Mucosa of descending colon (tissue), 3 donors: ENCODE results near the gene TMEM255B. TPM values are rescaled to one million over a fixed set of nuclear protein-coding genes. Genes with fewer than 3 reads are reported as not detected.
A peak's percentile ranks its signal among the peaks of the same experiment; 100 is the strongest.

Experiments
- ATAC-seq: fragments of 200-7000 bp; cut with Tn5 transposase; one replicate; pipeline ENCODE4 v1.9.1; 2020; ENCODE audit warnings: mild to moderate bottlenecking, moderate library complexity
- DNase-seq, 3 donors: peaks; one replicate each; pipeline ENCODE4 v3.0.0-alpha.2; 2020
- H3K36me3 ChIP-seq: fragments of 200-600 bp; one replicate; pipeline ENCODE4 v1.8.0; 2021; ENCODE audit warnings: low read depth, mild to moderate bottlenecking
- H3K4me1 ChIP-seq: fragments of 200-600 bp; one replicate; pipeline ENCODE4 v1.8.0; 2021; ENCODE audit warnings: low read depth, mild to moderate bottlenecking
- H3K4me3 ChIP-seq: fragments of 200-600 bp; one replicate; pipeline ENCODE4 v1.8.0; 2021; ENCODE audit warnings: mild to moderate bottlenecking
- H3K9me3 ChIP-seq: fragments of 200-600 bp; one replicate; pipeline ENCODE4 v1.8.0; 2021; ENCODE audit warnings: mild to moderate bottlenecking
- intact Hi-C, 2 donors: fragments of 100-400 bp; cut with DNase I in 1 of 2; cut with micrococcal nuclease in 1 of 2; formaldehyde crosslinking; loops; one replicate each; pipeline versions ENCODE4 v1.11.0 to v1.11.1; 2022; cut with DNase I, micrococcal nuclease
- total RNA-seq, 3 donors: library from RNA; stranded (reverse); fragmentation: NEBNext Ultra II Directional in 2 of 3; extraction: Animal tissue kit (Norgen Biotek cat#: 25700) in 2 of 3; gene quantifications; one replicate each; pipeline versions ENCODE4 v1.2.1 to v1.2.4, GENCODE V29; 2021 to 2023
- TF ChIP-seq, protein P1 (sequence below): fragments of 200-600 bp; IDR thresholded peaks from one replicate; pipeline ENCODE4 v1.8.0; 2022; ENCODE audit warnings: antibody characterized with exemption, mild to moderate bottlenecking
- donor health status: DM: no; HTN: no; CAD: no; lungs with moderate emphysema.
- donor health status: DM: no; HTN: no; CAD: no.
- donor health status: DM: no; HTN: yes; CAD: no.

The TMEM255B gene
- total RNA-seq, 3 donors from 2014 or later = 2.9 to 6.6 (median 6.3) TPM

DNA sequence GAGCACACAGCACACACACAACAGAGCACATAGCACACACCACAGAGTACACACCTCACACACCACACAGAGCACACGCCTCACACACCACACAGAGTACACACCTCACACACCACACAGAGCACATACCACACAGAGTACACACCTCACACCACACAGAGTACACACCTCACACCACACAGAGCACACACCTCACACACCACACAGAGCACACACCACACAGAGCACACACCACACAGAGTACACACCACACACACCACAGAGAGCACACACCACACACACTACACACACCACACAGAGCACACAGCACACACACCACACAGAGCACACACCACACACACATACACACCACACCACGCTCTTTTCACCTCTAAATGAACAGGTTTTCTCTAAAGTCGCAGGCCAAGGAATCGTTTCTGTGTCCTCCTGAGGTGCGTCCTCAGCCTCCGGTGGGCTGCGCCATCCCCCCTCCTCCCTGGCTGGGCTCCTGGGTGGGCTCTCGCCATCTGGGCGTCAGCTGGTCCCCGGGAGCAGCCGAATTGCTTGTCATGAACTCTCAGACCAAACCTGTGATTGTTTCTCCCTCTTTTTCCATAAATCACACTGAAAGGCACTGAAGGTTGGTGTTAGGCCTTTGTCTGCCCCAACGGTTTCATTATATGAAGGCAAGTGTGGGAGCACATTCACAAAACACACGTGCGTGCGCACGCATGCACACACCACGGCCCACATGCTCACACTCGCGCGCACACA lies 37.4 kb downstream of the TMEM255B start:
- Histone ChIP-seq H3K4me3 (no peak overlapping the region), H3K36me3 (no peaks in the 10 kb centered on the region), H3K9me3 (no peaks in the 10 kb centered on the region), H3K4me1 (peaks cover 6% of the 10 kb centered on the region)
- TF ChIP-seq, protein P1, sequence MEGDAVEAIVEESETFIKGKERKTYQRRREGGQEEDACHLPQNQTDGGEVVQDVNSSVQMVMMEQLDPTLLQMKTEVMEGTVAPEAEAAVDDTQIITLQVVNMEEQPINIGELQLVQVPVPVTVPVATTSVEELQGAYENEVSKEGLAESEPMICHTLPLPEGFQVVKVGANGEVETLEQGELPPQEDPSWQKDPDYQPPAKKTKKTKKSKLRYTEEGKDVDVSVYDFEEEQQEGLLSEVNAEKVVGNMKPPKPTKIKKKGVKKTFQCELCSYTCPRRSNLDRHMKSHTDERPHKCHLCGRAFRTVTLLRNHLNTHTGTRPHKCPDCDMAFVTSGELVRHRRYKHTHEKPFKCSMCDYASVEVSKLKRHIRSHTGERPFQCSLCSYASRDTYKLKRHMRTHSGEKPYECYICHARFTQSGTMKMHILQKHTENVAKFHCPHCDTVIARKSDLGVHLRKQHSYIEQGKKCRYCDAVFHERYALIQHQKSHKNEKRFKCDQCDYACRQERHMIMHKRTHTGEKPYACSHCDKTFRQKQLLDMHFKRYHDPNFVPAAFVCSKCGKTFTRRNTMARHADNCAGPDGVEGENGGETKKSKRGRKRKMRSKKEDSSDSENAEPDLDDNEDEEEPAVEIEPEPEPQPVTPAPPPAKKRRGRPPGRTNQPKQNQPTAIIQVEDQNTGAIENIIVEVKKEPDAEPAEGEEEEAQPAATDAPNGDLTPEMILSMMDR = no peak
- DNase-seq (no peak), ATAC-seq (no peak)
- intact Hi-C loops = no loop called here

DNA sequence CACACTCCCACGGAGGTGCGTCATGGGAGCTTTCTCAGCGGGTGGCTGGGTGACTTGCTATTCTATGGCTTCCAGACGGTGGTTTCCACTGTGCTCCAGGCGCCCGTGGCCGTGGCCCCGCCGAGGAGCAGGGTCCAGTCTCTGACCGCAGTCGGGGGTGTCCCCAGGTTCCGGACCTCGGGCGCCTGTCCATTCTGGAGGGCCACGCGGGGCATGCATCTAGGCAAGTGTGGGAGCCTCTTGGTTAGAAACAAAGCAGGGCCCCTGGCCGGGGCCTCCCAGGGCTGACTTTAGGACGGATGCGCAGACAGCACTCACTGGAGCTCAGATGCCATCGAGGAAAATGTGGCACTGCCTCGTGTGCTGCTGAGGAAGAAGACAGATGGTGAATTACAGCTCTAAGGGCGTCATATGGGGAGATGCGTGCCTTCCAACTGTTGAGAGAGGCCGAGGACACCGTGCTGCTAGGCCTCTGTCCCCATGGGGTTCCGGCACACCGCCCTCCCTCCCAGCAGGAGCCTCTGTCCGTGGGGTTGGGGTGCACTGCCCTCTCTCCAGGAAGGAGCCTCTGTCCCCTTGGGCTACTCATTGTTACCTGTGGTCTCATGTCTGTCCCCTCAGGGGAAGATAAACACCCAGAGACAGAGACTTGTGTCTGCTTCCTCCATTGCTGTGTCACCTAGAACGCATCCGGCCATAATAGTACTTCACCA lies 38.1 kb downstream of the TMEM255B start:
- ATAC-seq = no peak
- peaks cover 6% of the 10 kb centered on the region for H3K4me1 ChIP-seq
- intact Hi-C loops = no loop called here
- H3K36me3 ChIP-seq = no peaks in the 10 kb centered on the region
- DNase-seq = peak in 1 of 3 donors; percentile 44
- no peaks in the 10 kb centered on the region for H3K9me3 ChIP-seq
- TF ChIP-seq, protein P1 = no peak
- H3K4me3 ChIP-seq = no peak overlapping the region

DNA sequence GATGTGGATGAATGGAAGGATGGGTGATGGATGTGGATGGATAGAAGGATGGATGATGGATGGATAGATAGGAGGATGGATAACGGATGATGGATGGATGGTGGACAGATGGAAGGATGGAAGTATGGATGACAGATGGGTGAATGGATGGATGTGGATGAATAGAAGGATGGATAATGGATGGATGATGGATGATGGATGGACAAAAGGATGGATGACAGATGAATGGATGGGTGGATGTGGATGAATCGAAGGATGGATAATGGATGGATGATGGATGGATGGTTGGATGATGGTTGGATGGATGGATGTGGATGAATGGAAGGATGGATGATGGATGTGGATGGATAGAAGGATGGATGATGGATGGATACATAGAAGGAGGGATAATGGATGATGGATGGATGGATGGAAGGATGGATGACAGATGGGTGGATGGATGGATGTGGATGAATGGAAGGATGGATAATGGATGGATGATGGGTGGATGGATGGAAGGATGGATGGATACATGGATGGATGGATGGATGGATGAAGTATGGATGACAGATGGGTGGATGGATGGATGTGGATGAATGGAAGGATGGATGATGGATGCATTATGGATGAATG lies 39.3 kb downstream of the TMEM255B start:
- H3K4me3 ChIP-seq = no peak overlapping the region
- H3K9me3 ChIP-seq = no peaks in the 10 kb centered on the region
- intact Hi-C loops = no loop called here
- peaks cover under 1% of the 10 kb centered on the region for H3K4me1 ChIP-seq
- TF ChIP-seq, protein P1 = no peak
- H3K36me3 ChIP-seq = no peaks in the 10 kb centered on the region
- ATAC-seq (no peak), DNase-seq (no peak)

DNA sequence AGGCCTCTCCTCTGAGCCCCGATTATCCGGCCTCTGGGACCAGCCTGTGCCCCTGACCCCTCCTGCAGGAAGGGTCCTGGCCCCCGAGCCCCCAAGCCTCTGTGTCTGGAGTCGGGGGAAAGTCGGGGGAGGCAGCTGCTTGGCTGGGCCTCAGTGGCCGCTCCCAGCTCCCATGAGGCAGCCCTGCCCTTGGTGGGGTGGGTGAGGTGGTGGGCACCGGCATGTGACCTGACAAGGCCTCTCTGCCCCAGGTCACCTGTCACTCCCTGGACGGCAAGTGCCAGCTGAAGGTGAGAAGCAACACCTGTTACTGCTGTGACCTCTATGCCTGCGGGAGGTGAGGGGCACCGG lies 41.5 kb downstream of the TMEM255B start:
- H3K9me3 ChIP-seq = no peaks in the 10 kb centered on the region
- H3K4me1 ChIP-seq = no peaks in the 10 kb centered on the region
- TF ChIP-seq, protein P1 = no peak
- no peaks in the 10 kb centered on the region for H3K36me3 ChIP-seq
- no peak overlapping the region for H3K4me3 ChIP-seq
- intact Hi-C loops = no loop called here
- no peak for ATAC-seq
- no peak for DNase-seq

DNA sequence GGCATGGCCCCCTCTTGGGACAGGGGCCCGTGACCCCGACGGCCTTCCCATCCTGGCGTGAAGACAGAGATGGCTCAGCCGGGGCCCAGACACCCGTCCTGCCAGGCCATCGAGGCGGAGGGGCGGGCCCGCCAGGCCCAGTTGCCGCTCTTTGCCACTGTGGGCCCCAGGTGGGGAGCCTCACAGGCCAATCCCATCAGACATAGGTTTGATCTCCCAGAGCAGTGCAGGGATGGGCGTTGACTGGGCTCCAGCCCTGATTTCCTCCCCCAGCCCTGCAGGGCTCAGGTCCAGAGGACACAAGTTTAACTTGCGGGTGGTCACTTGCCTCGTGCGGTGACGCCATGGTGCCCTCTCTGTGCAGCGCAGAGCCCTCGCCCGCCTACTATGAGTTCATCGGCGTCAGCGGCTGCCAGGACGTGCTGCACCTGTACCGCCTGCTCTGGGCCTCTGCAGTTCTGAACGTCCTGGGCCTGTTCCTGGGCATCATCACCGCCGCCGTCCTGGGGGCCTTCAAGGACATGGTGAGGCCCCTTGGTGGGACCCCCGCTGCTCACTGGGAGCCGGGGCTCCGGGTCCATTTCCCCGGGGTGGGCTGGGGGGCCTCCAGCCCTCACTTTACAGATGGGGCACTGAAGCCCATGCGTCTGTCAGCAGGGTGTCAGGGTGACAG lies 42.4 kb downstream of the TMEM255B start:
- DNase-seq (peak in 1 of 3 donors; percentile 40), ATAC-seq (no peak)
- no peaks in the 10 kb centered on the region for H3K4me1 ChIP-seq
- TF ChIP-seq, protein P1 = no peak
- intact Hi-C loops = no loop called here
- no peaks in the 10 kb centered on the region for H3K9me3 ChIP-seq
- H3K36me3 ChIP-seq = no peaks in the 10 kb centered on the region
- no peak overlapping the region for H3K4me3 ChIP-seq
